WI38 (cell line): ENCODE results near the gene TTC39C.

Experiments used
- H3K4me3 ChIP-seq: 2 replicates; pipeline ENCODE4 v1.5.1; 2011; ENCODE audit warnings: low read depth, mild to moderate bottlenecking, control low read depth, low read length
- CTCF ChIP-seq: IDR thresholded peaks from 2 replicates; pipeline ENCODE4 v1.5.1; 2012; ENCODE audit warnings: low read depth, mild to moderate bottlenecking, control low read depth, low read length

The TTC39C gene

GRCh38 chr18:24153397-24153796 lies 138.8 kb downstream of the TTC39C start:
- no peak overlapping the region for H3K4me3 ChIP-seq
- TF ChIP-seq CTCF, result no peak

GRCh38 chr18:24157855-24158254 lies 143.3 kb downstream of the TTC39C start:
- no peak for TF ChIP-seq CTCF
- H3K4me3 ChIP-seq, result no peak overlapping the region

GRCh38 chr18:24160086-24160485 lies 145.5 kb downstream of the TTC39C start:
- TF ChIP-seq CTCF, result no peak
- H3K4me3 ChIP-seq, result no peak overlapping the region

- no peak overlapping the region for H3K4me3 ChIP-seq
- no peak for TF ChIP-seq CTCF
These were observed 146.8 kb downstream of the TTC39C start for GRCh38 chr18:24161304-24161703.

- TF ChIP-seq CTCF, result no peak
- no peak overlapping the region for H3K4me3 ChIP-seq
These were observed 153.9 kb downstream of the TTC39C start for GRCh38 chr18:24168496-24168895.

GRCh38 chr18:24170360-24170759 lies 155.8 kb downstream of the TTC39C start:
- no peak overlapping the region for H3K4me3 ChIP-seq
- TF ChIP-seq CTCF, result no peak

GRCh38 chr18:24173997-24174396 lies 159.4 kb downstream of the TTC39C start:
- no peak overlapping the region for H3K4me3 ChIP-seq

More at GRCh38 chr18:24173997-24174396, 159.4 kb downstream of the TTC39C start:
- no peak for TF ChIP-seq CTCF
